ENCODE results near the gene ERCC1. TPM values are rescaled to one million over a fixed set of nuclear protein-coding genes. Genes with fewer than 3 reads are reported as not detected.

ERCC1 gene
- total and polyA plus RNA-seq, 7 donors = 27.3 to 67.0 (median 41.8) TPM

- no peak overlapping the region for H3K27ac ChIP-seq
- peaks cover 0 to 8% (median 2%) of the 10 kb centered on the region in 4 donors for H3K4me1 ChIP-seq
- H3K4me3 ChIP-seq = no peak overlapping the region
- peaks cover under 1 to 9% (median 7%) of the 10 kb centered on the region in 3 donors for H3K27me3 ChIP-seq
- H3K36me3 ChIP-seq = no peaks in the 10 kb centered on the region
- TF ChIP-seq, protein P1, sequence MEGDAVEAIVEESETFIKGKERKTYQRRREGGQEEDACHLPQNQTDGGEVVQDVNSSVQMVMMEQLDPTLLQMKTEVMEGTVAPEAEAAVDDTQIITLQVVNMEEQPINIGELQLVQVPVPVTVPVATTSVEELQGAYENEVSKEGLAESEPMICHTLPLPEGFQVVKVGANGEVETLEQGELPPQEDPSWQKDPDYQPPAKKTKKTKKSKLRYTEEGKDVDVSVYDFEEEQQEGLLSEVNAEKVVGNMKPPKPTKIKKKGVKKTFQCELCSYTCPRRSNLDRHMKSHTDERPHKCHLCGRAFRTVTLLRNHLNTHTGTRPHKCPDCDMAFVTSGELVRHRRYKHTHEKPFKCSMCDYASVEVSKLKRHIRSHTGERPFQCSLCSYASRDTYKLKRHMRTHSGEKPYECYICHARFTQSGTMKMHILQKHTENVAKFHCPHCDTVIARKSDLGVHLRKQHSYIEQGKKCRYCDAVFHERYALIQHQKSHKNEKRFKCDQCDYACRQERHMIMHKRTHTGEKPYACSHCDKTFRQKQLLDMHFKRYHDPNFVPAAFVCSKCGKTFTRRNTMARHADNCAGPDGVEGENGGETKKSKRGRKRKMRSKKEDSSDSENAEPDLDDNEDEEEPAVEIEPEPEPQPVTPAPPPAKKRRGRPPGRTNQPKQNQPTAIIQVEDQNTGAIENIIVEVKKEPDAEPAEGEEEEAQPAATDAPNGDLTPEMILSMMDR (IDR thresholded peaks at IDR 0.05) = no peak
- DNase-seq = no peak
- H3K9me3 ChIP-seq = no peaks in the 10 kb centered on the region
- 83 to 90% methylated on average over 1 of the region's 1 CpG for WGBS, 2 donors
- intact Hi-C loops (cut with DNase I) = no loop called here
These were observed 43.6 kb downstream of the ERCC1 start for GRCh38 chr19:45380107-45380506.

- Histone ChIP-seq H3K27me3 (no peaks in the 10 kb centered on the region), H3K4me1 (peaks cover 0 to 10% (median 2%) of the 10 kb centered on the region in 4 donors), H3K36me3 (no peaks in the 10 kb centered on the region), H3K27ac (peak overlapping the region in 1 of 4 donors; percentile 36), H3K9me3 (no peaks in the 10 kb centered on the region), H3K4me3 (no peak overlapping the region)
- WGBS, 2 donors = 70 to 78% methylated on average over 13 of the region's 13 CpGs
- peak; percentile 82 for DNase-seq
- TF ChIP-seq EP300 (IDR thresholded peaks at IDR 0.05) (no peak), POLR2A (IDR thresholded peaks at IDR 0.05) (no peak), POLR2AphosphoS5 (IDR thresholded peaks at IDR 0.05) (no peak)
- TF ChIP-seq, protein P1 (IDR thresholded peaks at IDR 0.05) = no peak
- intact Hi-C loops (cut with DNase I) = no loop called here
These were observed 47.5 kb downstream of the ERCC1 start for GRCh38 chr19:45376045-45376724.

DNA sequence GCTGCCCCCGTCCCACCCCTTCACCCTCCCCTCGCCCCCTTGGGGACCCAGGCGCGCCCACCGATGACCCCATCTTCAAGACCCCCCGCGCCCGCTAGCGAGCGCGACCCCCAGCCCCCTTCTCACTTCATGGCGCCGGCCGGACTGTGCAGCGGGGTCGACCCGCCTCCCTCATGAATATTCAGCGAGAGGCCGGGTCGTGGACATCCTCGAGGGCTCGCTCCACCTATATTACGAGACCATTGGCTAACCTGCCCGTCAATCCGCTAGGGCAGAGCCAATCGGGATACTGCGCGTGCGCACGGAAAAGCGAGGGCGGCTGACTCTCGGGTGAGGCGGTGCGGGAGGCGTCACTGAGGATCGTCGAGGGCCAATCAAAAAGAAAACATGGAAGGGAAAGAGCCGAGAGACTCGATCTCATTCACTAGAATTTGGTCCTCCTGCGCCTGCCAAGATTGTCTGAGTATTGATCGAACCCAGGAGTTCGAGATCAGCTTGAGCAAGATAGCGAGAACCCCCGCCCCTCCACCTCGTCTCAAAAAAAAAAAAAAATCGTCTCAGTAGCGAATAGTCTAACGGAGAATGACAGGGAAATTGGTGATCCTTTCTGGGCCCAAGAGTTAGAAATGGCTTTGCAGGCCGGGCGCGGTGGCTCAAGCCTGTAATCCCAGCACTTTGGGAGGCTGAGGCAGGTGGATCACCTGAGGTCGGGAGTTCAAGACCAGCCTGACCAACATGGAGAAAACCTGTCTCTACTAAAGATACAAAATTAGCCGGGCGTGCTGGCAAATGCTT is 53.1 kb downstream of the ERCC1 start, which contains the start of gene ERCC2:
TSS of gene ERCC2 (minus strand) at position 164 of the 795 bp plus-strand sequence. CDS start at position 131, 33 bp downstream.
- TF ChIP-seq, protein P1 (IDR thresholded peaks at IDR 0.05) = no peak
- TF ChIP-seq EP300 (IDR thresholded peaks at IDR 0.05) (no peak), POLR2A (IDR thresholded peaks at IDR 0.05) (no peak), POLR2AphosphoS5 (IDR thresholded peaks at IDR 0.05) (peak in 2 of 4 donors; percentile 16 to 80)
- Histone ChIP-seq H3K4me1 (peaks cover 0 to 18% (median 7%) of the 10 kb centered on the region in 4 donors), H3K4me3 (peak within 1 kb of the TSS; percentile 82 to 98 (median 90)), H3K36me3 (no peaks in the 10 kb centered on the region), H3K27ac (peak within 1 kb of the TSS; percentile 73 to 82 (median 78)), H3K27me3 (no peaks in the 10 kb centered on the region), H3K9me3 (no peaks in the 10 kb centered on the region)
- DNase-seq = peak; percentile 99
- intact Hi-C loops (cut with DNase I) = no loop called here
- WGBS, 2 donors = 2 to 3% methylated on average over 55 of the region's 55 CpGs

- H3K36me3 ChIP-seq = peaks cover 0 to 11% (median 1%) of the 10 kb centered on the region in 4 donors
- intact Hi-C loops (cut with DNase I) = no loop called here
- H3K4me3 ChIP-seq = no peak overlapping the region
- H3K9me3 ChIP-seq = no peaks in the 10 kb centered on the region
- no peaks in the 10 kb centered on the region for H3K27me3 ChIP-seq
- DNase-seq = no peak
- no peak for TF ChIP-seq POLR2AphosphoS5 (IDR thresholded peaks at IDR 0.05)
- H3K4me1 ChIP-seq = peaks cover 0 to 18% (median 7%) of the 10 kb centered on the region in 4 donors
- no peak overlapping the region for H3K27ac ChIP-seq
- 95 to 96% methylated on average over 11 of the region's 11 CpGs for WGBS, 2 donors
These were observed 54.9 kb downstream of the ERCC1 start for GRCh38 chr19:45368737-45369340.

- TF ChIP-seq POLR2A (IDR thresholded peaks at IDR 0.05) = no peak
- no peaks in the 10 kb centered on the region for H3K9me3 ChIP-seq
- no peak overlapping the region for H3K4me3 ChIP-seq
- peaks cover 0 to 15% (median 3%) of the 10 kb centered on the region in 4 donors for H3K36me3 ChIP-seq
- H3K27ac ChIP-seq = no peak overlapping the region
- intact Hi-C loops (cut with DNase I) = no loop called here
- H3K4me1 ChIP-seq = peaks cover 0 to 18% (median 7%) of the 10 kb centered on the region in 4 donors
- WGBS, 2 donors = 95 to 96% methylated on average over 4 of the region's 4 CpGs
- no peak for DNase-seq
- no peaks in the 10 kb centered on the region for H3K27me3 ChIP-seq
These were observed 55.6 kb downstream of the ERCC1 start for GRCh38 chr19:45368127-45368526.
